GM18502 (cell line): Measurements from ENCODE around the gene MRI1.

Experiments
- ATAC-seq: cut with Tn5 transposase; IDR thresholded peaks from one replicate; pipeline ENCODE4 v1.9.1; 2021; ENCODE audit warnings: mild to moderate bottlenecking; ENCODE audit not compliant: unreplicated experiment, poor library complexity

Gene MRI1

GRCh38 chr19:13817018-13817614 lies 52.8 kb downstream of the MRI1 start:
- no peak for ATAC-seq

- no peak for ATAC-seq
Observed at GRCh38 chr19:13817615-13818371, 53.5 kb downstream of the MRI1 start.

- ATAC-seq, result no peak
Observed at GRCh38 chr19:13819238-13819637, 54.9 kb downstream of the MRI1 start.

- no peak for ATAC-seq
Observed at GRCh38 chr19:13821292-13821691, 57.0 kb downstream of the MRI1 start.

GRCh38 chr19:13823256-13823655 lies 58.9 kb downstream of the MRI1 start:
- no peak for ATAC-seq
